Measurements from ENCODE around the gene KCTD1.
"Not testable (repeated sequence)": the region's sequence is repeated elsewhere in the genome, so short reads cannot be mapped to it uniquely, and the experiment has no call there.

The KCTD1 gene

GRCh38 chr18:26459884-26460283 is 88.5 kb downstream of the KCTD1 start:
- no peak for DNase-seq (ENCODE audit: extremely low read depth in 1 of 2, low read depth in 1 of 2)

GRCh38 chr18:26459340-26459739 is 89.0 kb downstream of the KCTD1 start:
- no peak for DNase-seq (ENCODE audit: extremely low read depth in 1 of 2, low read depth in 1 of 2)

- DNase-seq (ENCODE audit: extremely low read depth in 1 of 2, low read depth in 1 of 2) = peak in 1 of 2 donors; percentile 16
These were observed 89.7 kb downstream of the KCTD1 start for GRCh38 chr18:26458526-26459232.

- no peak for DNase-seq (ENCODE audit: extremely low read depth in 1 of 2, low read depth in 1 of 2)
These were observed 90.6 kb downstream of the KCTD1 start for GRCh38 chr18:26457611-26458353.

GRCh38 chr18:26457195-26457594 is 91.2 kb downstream of the KCTD1 start:
- no peak for DNase-seq (ENCODE audit: extremely low read depth in 1 of 2, low read depth in 1 of 2)

- DNase-seq (ENCODE audit: extremely low read depth in 1 of 2, low read depth in 1 of 2) = no peak
These were observed 92.3 kb downstream of the KCTD1 start for GRCh38 chr18:26456070-26456491.

GRCh38 chr18:26455639-26456038 is 92.7 kb downstream of the KCTD1 start:
- DNase-seq (ENCODE audit: extremely low read depth in 1 of 2, low read depth in 1 of 2) = no peak

GRCh38 chr18:26454616-26455015 is 93.7 kb downstream of the KCTD1 start:
- DNase-seq (ENCODE audit: extremely low read depth in 1 of 2, low read depth in 1 of 2) = no peak

- DNase-seq (ENCODE audit: extremely low read depth in 1 of 2, low read depth in 1 of 2) = no peak
These were observed 94.2 kb downstream of the KCTD1 start for GRCh38 chr18:26454192-26454591.

- no peak for DNase-seq (ENCODE audit: extremely low read depth in 1 of 2, low read depth in 1 of 2)
These were observed 94.9 kb downstream of the KCTD1 start for GRCh38 chr18:26453386-26453901.

GRCh38 chr18:26450989-26451682 is 97.2 kb downstream of the KCTD1 start:
- no peak for DNase-seq (ENCODE audit: extremely low read depth in 1 of 2, low read depth in 1 of 2)

GRCh38 chr18:26448714-26449159 is 99.6 kb downstream of the KCTD1 start:
- DNase-seq (ENCODE audit: extremely low read depth in 1 of 2, low read depth in 1 of 2) = no peak

- no peak for DNase-seq (ENCODE audit: extremely low read depth in 1 of 2, low read depth in 1 of 2)
These were observed 104.5 kb downstream of the KCTD1 start for GRCh38 chr18:26443853-26444252.

- DNase-seq (ENCODE audit: extremely low read depth in 1 of 2, low read depth in 1 of 2) = no peak
These were observed 106.2 kb downstream of the KCTD1 start for GRCh38 chr18:26442126-26442525.

GRCh38 chr18:26440644-26441043 is 107.7 kb downstream of the KCTD1 start:
- no peak for DNase-seq (ENCODE audit: extremely low read depth in 1 of 2, low read depth in 1 of 2)

- DNase-seq (ENCODE audit: extremely low read depth in 1 of 2, low read depth in 1 of 2) = no peak
These were observed 108.8 kb downstream of the KCTD1 start for GRCh38 chr18:26439537-26439936.

GRCh38 chr18:26438980-26439379 is 109.4 kb downstream of the KCTD1 start:
- no peak for DNase-seq (ENCODE audit: extremely low read depth in 1 of 2, low read depth in 1 of 2)

GRCh38 chr18:26437634-26438033 is 110.7 kb downstream of the KCTD1 start:
- not testable (repeated sequence) for DNase-seq (ENCODE audit: extremely low read depth in 1 of 2, low read depth in 1 of 2)

- DNase-seq (ENCODE audit: extremely low read depth in 1 of 2, low read depth in 1 of 2) = no peak
These were observed 111.9 kb downstream of the KCTD1 start for GRCh38 chr18:26436176-26437051.

GRCh38 chr18:26435415-26436095 is 112.8 kb downstream of the KCTD1 start:
- no peak for DNase-seq (ENCODE audit: extremely low read depth in 1 of 2, low read depth in 1 of 2)
